ENCODE measurements around the gene TXK.

DNA sequence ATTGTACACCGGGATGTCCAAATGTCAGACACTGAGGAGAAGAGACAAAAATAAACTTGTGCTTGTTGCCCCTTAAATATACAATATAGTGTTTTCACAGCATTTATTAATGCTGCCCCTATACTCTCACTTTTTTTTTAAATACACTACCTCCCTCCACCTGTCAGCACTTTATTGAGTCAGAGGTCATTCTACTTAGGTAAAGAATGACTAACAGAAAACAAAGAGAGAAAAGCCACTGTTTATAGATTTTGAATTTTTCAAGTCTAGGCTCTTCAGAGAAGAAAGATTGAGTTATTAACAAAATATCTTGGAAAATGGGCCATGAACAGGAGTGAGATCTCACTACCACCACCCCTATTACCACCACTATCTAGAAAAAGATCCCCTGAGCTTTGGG is 59.4 kb downstream of the TXK start:
- TF ChIP-seq, protein P1, sequence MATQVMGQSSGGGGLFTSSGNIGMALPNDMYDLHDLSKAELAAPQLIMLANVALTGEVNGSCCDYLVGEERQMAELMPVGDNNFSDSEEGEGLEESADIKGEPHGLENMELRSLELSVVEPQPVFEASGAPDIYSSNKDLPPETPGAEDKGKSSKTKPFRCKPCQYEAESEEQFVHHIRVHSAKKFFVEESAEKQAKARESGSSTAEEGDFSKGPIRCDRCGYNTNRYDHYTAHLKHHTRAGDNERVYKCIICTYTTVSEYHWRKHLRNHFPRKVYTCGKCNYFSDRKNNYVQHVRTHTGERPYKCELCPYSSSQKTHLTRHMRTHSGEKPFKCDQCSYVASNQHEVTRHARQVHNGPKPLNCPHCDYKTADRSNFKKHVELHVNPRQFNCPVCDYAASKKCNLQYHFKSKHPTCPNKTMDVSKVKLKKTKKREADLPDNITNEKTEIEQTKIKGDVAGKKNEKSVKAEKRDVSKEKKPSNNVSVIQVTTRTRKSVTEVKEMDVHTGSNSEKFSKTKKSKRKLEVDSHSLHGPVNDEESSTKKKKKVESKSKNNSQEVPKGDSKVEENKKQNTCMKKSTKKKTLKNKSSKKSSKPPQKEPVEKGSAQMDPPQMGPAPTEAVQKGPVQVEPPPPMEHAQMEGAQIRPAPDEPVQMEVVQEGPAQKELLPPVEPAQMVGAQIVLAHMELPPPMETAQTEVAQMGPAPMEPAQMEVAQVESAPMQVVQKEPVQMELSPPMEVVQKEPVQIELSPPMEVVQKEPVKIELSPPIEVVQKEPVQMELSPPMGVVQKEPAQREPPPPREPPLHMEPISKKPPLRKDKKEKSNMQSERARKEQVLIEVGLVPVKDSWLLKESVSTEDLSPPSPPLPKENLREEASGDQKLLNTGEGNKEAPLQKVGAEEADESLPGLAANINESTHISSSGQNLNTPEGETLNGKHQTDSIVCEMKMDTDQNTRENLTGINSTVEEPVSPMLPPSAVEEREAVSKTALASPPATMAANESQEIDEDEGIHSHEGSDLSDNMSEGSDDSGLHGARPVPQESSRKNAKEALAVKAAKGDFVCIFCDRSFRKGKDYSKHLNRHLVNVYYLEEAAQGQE (IDR thresholded peaks at IDR 0.05; ENCODE audit: insufficient read depth in 1 of 2, low read depth in 2 of 2, low read length in 2 of 2) = no peak
- TF ChIP-seq POLR2AphosphoS5 (IDR thresholded peaks at IDR 0.05; ENCODE audit: low read depth, low read length) (no peak), TAF1 (IDR thresholded peaks at IDR 0.05; ENCODE audit: borderline replicate concordance, insufficient read depth, low read length) (no peak)

All from PFSK-1 (cell line).